ENCODE data around the gene CELF5.
"Not testable (repeated sequence)": the region's sequence is repeated elsewhere in the genome, so short reads cannot be mapped to it uniquely, and the experiment has no call there.

The CELF5 gene

GRCh38 chr19:3208317-3209207 lies 15.9 kb upstream of the CELF5 start:
- no peak for DNase-seq

GRCh38 chr19:3210347-3211017 lies 14.0 kb upstream of the CELF5 start:
- peak; percentile 63 for DNase-seq

- no peak for DNase-seq
Observed at GRCh38 chr19:3211191-3211590, 13.3 kb upstream of the CELF5 start.

- no peak for DNase-seq
Observed at GRCh38 chr19:3213159-3213558, 11.3 kb upstream of the CELF5 start.

GRCh38 chr19:3216874-3217273 lies 7.6 kb upstream of the CELF5 start:
- DNase-seq = no peak

- DNase-seq = no peak
Observed at GRCh38 chr19:3220576-3220975, 3.9 kb upstream of the CELF5 start.

- DNase-seq = not testable (repeated sequence)
Observed at GRCh38 chr19:3221576-3221975, 2.9 kb upstream of the CELF5 start.

- DNase-seq = no peak
Observed at GRCh38 chr19:3222709-3223108, 1.8 kb upstream of the CELF5 start.

- DNase-seq = no peak
Observed at GRCh38 chr19:3225169-3225485, 666 bp downstream of the CELF5 start.

GRCh38 chr19:3225677-3226093 lies 1.2 kb downstream of the CELF5 start:
- DNase-seq = no peak

- no peak for DNase-seq
Observed at GRCh38 chr19:3227054-3227626, 2.7 kb downstream of the CELF5 start.

GRCh38 chr19:3229346-3229743 lies 4.9 kb downstream of the CELF5 start:
- DNase-seq = no peak

GRCh38 chr19:3229888-3230496 lies 5.5 kb downstream of the CELF5 start:
- DNase-seq = no peak

- DNase-seq = no peak
Observed at GRCh38 chr19:3231288-3231687, 6.8 kb downstream of the CELF5 start.

- no peak for DNase-seq
Observed at GRCh38 chr19:3233116-3233515, 8.7 kb downstream of the CELF5 start.

- no peak for DNase-seq
Observed at GRCh38 chr19:3233831-3234230, 9.4 kb downstream of the CELF5 start.

GRCh38 chr19:3234800-3235199 lies 10.3 kb downstream of the CELF5 start:
- no peak for DNase-seq

GRCh38 chr19:3235604-3236003 lies 11.1 kb downstream of the CELF5 start:
- DNase-seq = not testable (repeated sequence)

- DNase-seq = no peak
Observed at GRCh38 chr19:3236272-3236671, 11.8 kb downstream of the CELF5 start.

- DNase-seq = no peak
Observed at GRCh38 chr19:3238066-3238561, 13.7 kb downstream of the CELF5 start.

GRCh38 chr19:3239367-3239766 lies 14.9 kb downstream of the CELF5 start:
- no peak for DNase-seq

- peak in 1 of 2 donors; percentile 36 for DNase-seq
Observed at GRCh38 chr19:3243819-3244700, 19.6 kb downstream of the CELF5 start.
